ENCODE measurements around the gene FOXO3B.
"Not testable (repeated sequence)": the region's sequence is repeated elsewhere in the genome, so short reads cannot be mapped to it uniquely, and the experiment has no call there.

Gene FOXO3B

DNA sequence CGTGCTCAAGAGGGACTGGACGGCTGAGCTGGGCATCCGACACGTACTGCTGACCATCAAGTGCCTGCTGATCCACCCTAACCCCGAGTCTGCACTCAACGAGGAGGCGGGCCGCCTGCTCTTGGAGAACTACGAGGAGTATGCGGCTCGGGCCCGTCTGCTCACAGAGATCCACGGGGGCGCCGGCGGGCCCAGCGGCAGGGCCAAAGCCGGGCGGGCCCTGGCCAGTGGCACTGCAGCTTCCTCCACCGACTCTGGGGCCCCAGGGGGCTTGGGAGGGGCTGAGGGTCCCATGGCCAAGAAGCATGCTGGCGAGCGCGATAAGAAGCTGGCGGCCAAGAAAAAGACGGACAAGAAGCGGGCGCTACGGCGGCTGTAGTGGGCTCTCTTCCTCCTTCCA is 4.7 kb downstream of the FOXO3B start:
- H3K27ac ChIP-seq; in situ Hi-C loops (cut with HindIII; ENCODE audit: low pct_ligation_motif_present, low sequenced_read_pairs); DNase-seq; H3K36me3 ChIP-seq (replicated peaks); H3K27me3 ChIP-seq (replicated peaks); H3K4me3 ChIP-seq (ENCODE audit: low read depth, low read length): not testable (repeated sequence)

DNA sequence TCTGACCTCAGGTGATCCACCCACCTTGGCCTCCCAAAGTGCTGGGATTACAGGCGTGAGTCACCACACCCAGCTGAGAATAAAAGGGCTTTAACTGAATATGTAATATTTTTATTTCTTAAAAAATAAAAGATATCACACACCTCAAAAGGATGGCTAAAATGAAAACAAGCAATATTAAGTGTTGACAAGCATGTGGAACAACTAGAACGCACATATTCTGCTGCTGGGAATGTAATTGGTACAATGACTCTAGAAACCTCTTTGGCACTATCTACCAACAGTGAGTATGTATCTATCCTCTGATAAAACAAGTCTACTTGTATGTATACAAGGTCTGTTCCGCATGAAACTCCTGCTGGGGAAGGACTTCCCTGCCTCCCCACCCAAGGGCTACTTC is 5.2 kb downstream of the FOXO3B start:
- H3K27me3 ChIP-seq (replicated peaks); DNase-seq; H3K27ac ChIP-seq; H3K36me3 ChIP-seq (replicated peaks); H3K4me3 ChIP-seq (ENCODE audit: low read depth, low read length); in situ Hi-C loops (cut with HindIII; ENCODE audit: low pct_ligation_motif_present, low sequenced_read_pairs): not testable (repeated sequence)

DNA sequence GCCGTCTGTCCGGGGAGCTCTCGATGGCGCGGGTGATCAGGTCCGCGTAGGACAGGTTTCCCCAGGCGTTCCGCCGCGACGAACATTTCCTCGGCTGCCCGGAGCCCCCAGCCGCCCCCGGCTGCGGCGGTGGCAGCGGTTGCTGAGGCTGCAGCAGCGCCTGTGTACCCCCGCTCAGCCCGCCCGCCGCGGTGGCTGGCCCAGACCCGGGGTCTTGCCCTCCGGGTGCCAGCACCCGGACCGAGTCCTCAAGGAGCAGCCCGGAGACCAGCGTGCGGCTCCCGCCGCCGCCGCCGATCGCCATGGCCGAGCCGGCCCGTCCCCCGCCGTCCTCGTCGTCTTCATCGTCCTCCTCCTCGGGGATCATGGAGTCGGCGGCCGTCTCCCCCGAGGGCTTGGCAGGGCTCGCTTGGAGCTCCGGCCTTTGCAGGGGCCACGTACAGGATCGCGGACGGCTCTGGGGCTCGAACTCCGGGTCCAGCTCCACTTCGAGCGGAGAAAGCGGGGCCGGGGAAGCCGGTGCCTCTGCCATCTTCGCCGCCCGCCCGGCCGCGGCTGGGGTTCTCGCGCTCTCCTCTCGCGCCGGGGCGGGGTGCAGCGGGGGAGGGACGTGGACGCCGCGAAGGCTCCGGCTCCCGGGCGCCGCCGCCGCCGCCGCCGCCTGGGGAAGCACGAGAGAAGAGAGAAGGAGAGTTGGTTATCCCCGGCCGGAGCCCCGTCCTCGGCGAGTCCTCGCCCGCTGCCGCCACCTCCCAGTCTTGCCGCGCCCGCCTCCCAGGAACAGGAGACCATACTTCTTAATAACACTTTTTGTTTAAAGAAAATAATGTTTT is 9.5 kb downstream of the FOXO3B start:
- H3K36me3 ChIP-seq (replicated peaks); H3K4me3 ChIP-seq (ENCODE audit: low read depth, low read length); DNase-seq; in situ Hi-C loops (cut with HindIII; ENCODE audit: low pct_ligation_motif_present, low sequenced_read_pairs); H3K27ac ChIP-seq; H3K27me3 ChIP-seq (replicated peaks): not testable (repeated sequence)

DNA sequence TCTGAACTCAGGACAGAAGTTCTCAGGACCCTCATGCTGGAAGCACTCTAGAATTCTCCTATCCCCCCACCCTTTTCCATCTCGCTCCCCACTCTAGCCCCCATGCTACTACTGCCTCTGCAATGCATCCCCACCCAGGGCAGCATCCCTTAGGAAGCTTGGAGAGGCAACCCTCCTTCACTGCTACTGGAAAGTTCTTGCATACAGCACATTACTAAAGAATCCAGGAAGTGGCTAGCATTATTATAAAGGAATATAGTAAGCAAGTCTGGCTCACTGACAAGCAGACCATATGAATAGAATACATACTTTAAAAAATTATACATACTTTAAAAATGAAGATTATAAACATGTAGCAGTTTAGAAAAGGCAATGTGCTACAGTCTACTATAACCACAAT is 13.5 kb downstream of the FOXO3B start:
- H3K36me3 ChIP-seq (replicated peaks); H3K27me3 ChIP-seq (replicated peaks); DNase-seq; in situ Hi-C loops (cut with HindIII; ENCODE audit: low pct_ligation_motif_present, low sequenced_read_pairs); H3K27ac ChIP-seq; H3K4me3 ChIP-seq (ENCODE audit: low read depth, low read length): not testable (repeated sequence)

DNA sequence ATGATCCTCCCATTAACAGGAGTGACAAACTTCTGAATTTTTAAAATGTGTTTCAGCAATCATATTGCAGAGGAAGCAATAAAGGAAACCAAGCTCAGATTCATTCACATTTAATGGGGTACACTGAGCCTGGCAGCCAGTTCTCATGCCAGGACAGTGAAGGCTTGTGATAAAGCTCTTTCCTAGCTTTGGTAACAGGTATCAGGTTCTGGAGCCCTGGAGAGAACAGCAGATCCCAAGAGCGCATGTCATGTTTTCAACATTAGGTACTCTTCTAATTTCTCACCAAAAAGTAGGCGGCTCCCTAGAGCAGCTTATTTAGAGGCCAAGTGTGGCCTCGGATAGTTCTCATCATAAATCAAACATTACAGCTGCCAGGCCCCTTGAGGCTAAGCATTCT is 14.6 kb downstream of the FOXO3B start:
- DNase-seq; H3K27ac ChIP-seq; H3K27me3 ChIP-seq (replicated peaks); in situ Hi-C loops (cut with HindIII; ENCODE audit: low pct_ligation_motif_present, low sequenced_read_pairs); H3K4me3 ChIP-seq (ENCODE audit: low read depth, low read length); H3K36me3 ChIP-seq (replicated peaks): not testable (repeated sequence)

DNA sequence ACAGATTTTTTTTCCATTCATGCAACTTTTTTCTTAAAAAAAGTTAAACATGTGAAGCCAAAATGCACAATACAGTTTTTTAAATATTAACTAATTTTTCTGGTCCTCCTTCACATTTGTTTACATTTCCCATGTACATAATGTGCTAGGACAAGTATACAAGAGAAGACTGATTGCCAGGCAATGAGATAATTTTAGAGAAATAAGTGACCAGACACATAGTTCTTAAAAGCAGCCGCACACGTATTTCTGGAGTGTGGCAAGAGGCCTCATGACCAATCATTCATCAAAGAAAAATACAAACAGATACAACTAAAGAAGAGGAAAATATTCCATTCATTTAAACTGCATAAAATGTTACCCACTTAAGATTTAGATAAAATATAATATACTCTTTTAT is 15.8 kb downstream of the FOXO3B start:
- in situ Hi-C loops (cut with HindIII; ENCODE audit: low pct_ligation_motif_present, low sequenced_read_pairs); H3K4me3 ChIP-seq (ENCODE audit: low read depth, low read length); DNase-seq; H3K36me3 ChIP-seq (replicated peaks); H3K27ac ChIP-seq; H3K27me3 ChIP-seq (replicated peaks): not testable (repeated sequence)

DNA sequence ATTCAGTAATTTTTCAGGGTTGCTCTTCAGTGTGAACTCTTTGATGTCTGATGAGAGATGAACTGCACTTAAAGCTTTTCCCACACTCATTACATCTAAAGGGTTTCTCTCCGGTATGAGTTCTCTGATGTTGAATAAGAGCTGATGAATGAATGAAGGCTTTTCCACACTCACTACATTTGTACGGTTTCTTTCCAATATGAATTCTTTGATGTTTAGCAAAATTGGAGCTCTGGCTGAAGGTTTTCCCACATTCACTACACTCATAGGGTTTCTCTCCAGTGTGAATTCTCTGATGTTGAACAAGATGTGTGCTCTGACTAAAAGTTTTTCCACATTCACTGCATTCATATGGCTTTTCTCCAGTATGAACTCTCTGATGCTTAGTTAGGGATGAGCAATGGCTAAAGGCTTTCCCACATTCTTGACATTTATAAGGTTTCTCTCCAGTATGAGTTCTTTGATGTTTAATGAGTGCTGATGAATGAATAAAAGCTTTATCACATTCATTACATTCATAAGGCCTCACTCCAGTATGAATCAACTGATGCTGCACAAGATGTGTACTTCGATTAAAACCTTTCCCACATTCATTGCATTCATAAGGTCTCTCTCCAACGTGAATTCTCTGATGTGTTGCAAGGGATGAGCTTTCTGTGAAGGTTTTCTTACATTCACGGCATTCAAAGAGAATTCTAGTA is 20.0 kb downstream of the FOXO3B start:
- H3K4me3 ChIP-seq (ENCODE audit: low read depth, low read length); H3K36me3 ChIP-seq (replicated peaks); H3K27ac ChIP-seq; DNase-seq; in situ Hi-C loops (cut with HindIII; ENCODE audit: low pct_ligation_motif_present, low sequenced_read_pairs); H3K27me3 ChIP-seq (replicated peaks): not testable (repeated sequence)

DNA sequence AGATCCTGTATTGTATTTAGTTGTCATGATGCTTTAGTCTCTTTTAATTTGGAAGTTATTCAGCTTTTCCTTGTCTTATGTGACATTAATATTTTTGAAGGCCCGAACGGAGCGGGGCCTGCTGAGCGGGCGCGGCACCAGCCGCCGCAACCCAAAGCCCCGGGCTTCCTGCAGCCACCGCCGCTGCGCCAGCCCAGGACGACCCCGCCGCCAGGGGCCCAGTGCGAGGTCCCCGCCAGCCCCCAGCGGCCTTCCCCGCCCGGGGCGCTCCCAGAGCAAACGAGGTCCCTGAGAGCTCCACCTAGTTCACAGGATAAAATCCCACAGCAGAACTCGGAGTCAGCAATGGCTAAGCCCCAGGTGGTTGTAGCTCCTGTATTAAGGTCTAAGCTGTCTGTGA is 32.0 kb downstream of the FOXO3B start:
- H3K36me3 ChIP-seq (replicated peaks); in situ Hi-C loops (cut with HindIII; ENCODE audit: low pct_ligation_motif_present, low sequenced_read_pairs); H3K27ac ChIP-seq; H3K4me3 ChIP-seq (ENCODE audit: low read depth, low read length); H3K27me3 ChIP-seq (replicated peaks); DNase-seq: not testable (repeated sequence)

DNA sequence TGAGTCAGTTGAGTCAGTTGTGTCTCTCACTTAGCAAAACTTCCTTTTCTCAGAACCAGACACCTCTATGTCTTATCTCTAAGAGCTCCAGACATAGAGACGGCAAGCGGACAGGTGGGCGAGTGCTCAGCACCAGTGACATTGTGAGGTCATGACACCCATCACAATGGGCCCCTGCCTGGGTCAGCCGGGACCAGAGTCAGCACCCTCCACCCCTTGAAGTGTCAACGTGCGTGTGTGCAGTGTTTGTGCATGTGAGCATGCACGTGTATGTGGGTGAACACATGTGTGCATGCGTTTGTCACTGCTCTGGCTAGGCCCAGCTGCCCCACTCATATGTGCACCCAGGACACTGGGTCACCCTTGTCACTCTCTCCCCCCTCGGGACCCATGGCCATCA is 37.8 kb downstream of the FOXO3B start, which contains the start of gene TBC1D28:
Gene TBC1D28, minus strand, starts transcription at position 101 of the 400 bp plus-strand sequence. CDS start 3,039 bp downstream, outside the sequence.
- DNase-seq; H3K36me3 ChIP-seq (replicated peaks); H3K27ac ChIP-seq; H3K4me3 ChIP-seq (ENCODE audit: low read depth, low read length); H3K27me3 ChIP-seq (replicated peaks); in situ Hi-C loops (cut with HindIII; ENCODE audit: low pct_ligation_motif_present, low sequenced_read_pairs): not testable (repeated sequence)

DNA sequence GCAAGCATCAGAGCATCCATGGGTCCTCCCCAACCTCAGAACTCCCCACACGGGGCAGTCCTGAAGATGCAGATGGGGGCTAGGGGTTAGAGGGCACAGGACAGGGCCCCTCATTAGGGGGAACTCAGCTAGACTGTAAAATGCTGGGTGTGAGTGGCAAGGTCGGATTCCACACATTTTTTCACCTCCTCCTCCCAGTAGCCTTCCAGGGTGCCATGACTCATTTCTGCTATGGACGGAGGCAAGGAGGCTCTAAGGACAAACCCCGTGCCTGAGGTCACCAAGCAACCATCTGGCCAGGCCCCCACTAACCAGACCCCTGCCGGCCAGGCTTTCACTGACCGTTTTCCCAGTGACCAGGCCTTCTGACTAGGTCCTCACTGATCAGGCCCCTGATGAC is 39.0 kb downstream of the FOXO3B start:
- in situ Hi-C loops (cut with HindIII; ENCODE audit: low pct_ligation_motif_present, low sequenced_read_pairs); H3K4me3 ChIP-seq (ENCODE audit: low read depth, low read length); H3K27me3 ChIP-seq (replicated peaks); H3K27ac ChIP-seq; H3K36me3 ChIP-seq (replicated peaks); DNase-seq: not testable (repeated sequence)

DNA sequence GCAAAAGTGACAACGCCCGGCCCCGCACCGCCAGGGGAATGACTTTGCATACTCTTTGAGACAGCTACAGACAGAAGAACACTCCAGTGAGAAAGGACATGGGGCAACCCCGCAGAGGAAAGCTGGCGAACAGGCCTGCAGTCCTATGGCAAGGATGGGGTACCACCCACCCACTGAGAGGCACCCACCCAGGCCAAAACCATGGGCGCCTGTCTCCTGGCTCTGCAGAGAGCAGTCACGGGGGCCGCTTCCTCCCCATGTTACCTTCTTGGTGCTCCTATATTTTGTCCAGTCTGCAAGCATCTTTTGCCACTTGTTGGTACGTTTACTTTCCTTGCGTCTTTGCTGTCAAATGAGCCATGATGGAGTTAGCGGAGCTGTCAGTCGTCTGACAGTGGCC is 43.8 kb downstream of the FOXO3B start:
- H3K27me3 ChIP-seq (replicated peaks); H3K36me3 ChIP-seq (replicated peaks); H3K4me3 ChIP-seq (ENCODE audit: low read depth, low read length); in situ Hi-C loops (cut with HindIII; ENCODE audit: low pct_ligation_motif_present, low sequenced_read_pairs); H3K27ac ChIP-seq; DNase-seq: not testable (repeated sequence)

All from brain microvascular endothelial cell (primary cell).